Stomach (tissue), 4 donors: Measurements from ENCODE around the gene RTTN.

Source experiments
- CTCF ChIP-seq, 7 experiments: fragments of 450-650 bp in 4 of 7; fragments of 200-600 bp in 3 of 7; sonication (generic) in 3 of 7; IDR thresholded peaks; one replicate each; pipeline ENCODE4 v1.5.1; 2016 to 2019; ENCODE audit warnings: antibody characterized with exemption in 7 of 7, control low read depth in 2 of 7, mild to moderate bottlenecking in 1 of 7
- EP300 ChIP-seq: sonication (generic); formaldehyde crosslinking; IDR thresholded peaks from one replicate; pipeline ENCODE4 v1.6.1; 2017; ENCODE audit warnings: antibody characterized with exemption
- POLR2A ChIP-seq, 4 donors: fragments of 450-650 bp; IDR thresholded peaks; one replicate each; pipeline ENCODE4 v1.6.1; 2016; ENCODE audit warnings: antibody characterized with exemption in 4 of 4, control low read depth in 2 of 4, mild to moderate bottlenecking in 1 of 4, moderate library complexity in 1 of 4

- TF ChIP-seq CTCF (IDR thresholded peaks at IDR 0.05) (no peak), POLR2A (IDR thresholded peaks at IDR 0.05) (no peak), EP300 (no peak)
Measured at GRCh38 chr18:69961718-69962117, 243.8 kb downstream of the RTTN start.
